ENCODE measurements around the gene RNFT2. TPM values are rescaled to one million over a fixed set of nuclear protein-coding genes. Genes with fewer than 3 reads are reported as not detected.

The RNFT2 gene
- total RNA-seq, 1 experiment from 2014 or later, result 34.9 TPM

DNA sequence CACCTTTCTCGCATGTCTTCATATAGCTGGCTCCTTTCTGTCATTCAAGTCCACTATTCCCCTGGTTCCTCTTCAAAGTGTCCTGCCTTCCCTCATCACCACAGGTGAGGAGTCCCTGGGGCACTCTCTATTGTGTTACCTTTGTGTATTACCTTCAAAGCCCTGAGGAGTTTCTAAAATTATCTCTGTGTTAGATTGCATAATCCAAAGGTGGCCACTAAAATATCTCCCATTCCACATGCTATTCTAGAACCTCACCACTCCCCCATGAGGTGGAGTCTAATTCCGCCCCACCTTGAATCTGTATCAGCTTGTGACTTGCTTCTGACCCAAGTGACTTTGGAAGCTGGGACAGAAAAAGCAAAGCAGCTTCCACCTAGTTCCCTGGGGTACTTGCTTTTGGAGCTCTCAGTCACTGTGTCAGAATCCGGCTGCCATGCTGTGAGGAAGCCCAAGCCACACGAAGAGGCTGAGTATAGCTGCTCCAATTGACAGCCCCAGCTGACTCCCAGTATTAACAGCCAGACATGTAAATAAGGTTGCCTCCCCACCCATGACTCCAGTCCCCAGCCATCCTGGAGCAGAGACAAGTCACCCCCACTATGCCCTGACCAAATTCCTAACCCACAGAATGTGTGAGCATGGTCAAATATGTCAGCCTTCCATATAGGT, 136.3 kb downstream of the RNFT2 start:
- no peak for TF ChIP-seq RAD21 (IDR thresholded peaks at IDR 0.05; ENCODE audit: low read depth)
- peak; percentile 56 for TF ChIP-seq YY1 (IDR thresholded peaks at IDR 0.05; ENCODE audit: extremely low read depth, insufficient replicate concordance, low read depth, low read length)
- Histone ChIP-seq H3K9ac (ENCODE audit: low read length) (no peak overlapping the region), H2AFZ (ENCODE audit: low read depth, low read length, poor library complexity, severe bottlenecking) (no peak overlapping the region), H3K79me2 (ENCODE audit: insufficient read depth, low read length) (no peaks in the 10 kb centered on the region), H3K27me3 (ENCODE audit: insufficient read depth, low read length) (no peaks in the 10 kb centered on the region), H4K20me1 (ENCODE audit: insufficient read depth) (no peaks in the 10 kb centered on the region), H3K9me3 (ENCODE audit: control insufficient read depth in 1 of 2, insufficient read depth in 1 of 2, low read depth in 1 of 2, low read length in 2 of 2) (no peaks in the 10 kb centered on the region), H3K9me2 (ENCODE audit: insufficient read depth) (no peaks in the 10 kb centered on the region), H3K36me3 (ENCODE audit: control insufficient read depth in 1 of 2, insufficient read depth in 2 of 2, low read length in 2 of 2) (no peaks in the 10 kb centered on the region), H3K27ac (ENCODE audit: low read depth, low read length) (no peak overlapping the region), H3K4me1 (ENCODE audit: control insufficient read depth in 1 of 2, insufficient read depth in 2 of 2, low read length in 2 of 2) (peaks cover 8 to 14% of the 10 kb centered on the region in 2 experiments; a peak in 3 of 4 replicates), H3K4me3 (replicated peaks in 1 of 2; ENCODE audit: low read depth in 1 of 2, low read length in 2 of 2) (no peak overlapping the region), H3K4me2 (ENCODE audit: low read length) (no peak overlapping the region)
- ChIA-PET POLR2A (no interaction called here), RAD21 (ENCODE audit: low non-redundant PET in 1 of 2, low total read pairs in 2 of 2, uncharacterized antibody in 2 of 2, unreplicated experiment in 2 of 2) (no interaction called here), CTCF (no interaction called here)
- ATAC-seq (no peak), DNase-seq (ENCODE audit: low read depth, low spot score) (no peak)
- no TSS peak for BruUV-seq (replicated peaks)
- intact Hi-C loops (cut with micrococcal nuclease), result no loop called here

DNA sequence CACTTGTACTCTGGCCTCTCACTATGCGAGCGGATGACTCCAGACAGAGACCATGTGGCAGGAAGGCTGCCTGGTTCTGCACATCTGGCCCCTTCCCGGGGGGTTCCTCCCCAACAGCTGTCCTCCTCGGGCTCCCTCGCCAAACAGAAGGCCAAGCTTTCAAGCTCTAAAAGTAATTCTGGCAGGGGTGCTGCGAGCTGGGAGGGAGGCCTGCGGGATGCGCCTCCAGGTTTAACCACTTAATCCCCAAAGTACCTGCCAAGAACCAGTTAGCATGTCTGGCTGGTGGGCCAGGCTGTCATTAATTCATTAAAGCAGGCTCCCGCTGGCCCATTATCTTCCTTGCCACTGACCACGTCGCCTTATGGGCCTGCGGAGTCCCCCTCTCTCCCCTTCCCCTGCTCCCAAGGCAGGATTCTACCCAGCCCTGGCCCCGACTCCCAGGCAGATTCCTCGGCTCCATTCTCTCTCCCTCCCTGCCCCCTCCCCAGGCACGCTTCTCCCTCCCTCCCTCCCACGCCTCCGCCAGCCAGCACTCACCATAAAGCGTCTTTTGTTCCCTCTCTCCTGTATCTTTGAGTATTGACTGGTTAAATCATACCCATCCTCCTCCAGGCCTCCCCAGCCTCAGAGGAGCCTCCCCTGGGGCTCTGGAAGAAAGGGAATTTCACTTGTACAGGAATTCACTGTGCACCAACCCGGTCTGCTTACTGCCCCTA, 138.2 kb downstream of the RNFT2 start:
- TF ChIP-seq TCF7L2 (IDR thresholded peaks at IDR 0.05; ENCODE audit: borderline replicate concordance, extremely low read depth, insufficient read depth, insufficient read length) (no peak), CBX3 (IDR thresholded peaks at IDR 0.05; ENCODE audit: low read depth) (no peak), YY1 (IDR thresholded peaks at IDR 0.05; ENCODE audit: extremely low read depth, insufficient replicate concordance, low read depth, low read length) (no peak), ZFX (IDR thresholded peaks at IDR 0.05) (no peak), ELF1 (IDR thresholded peaks at IDR 0.05; ENCODE audit: borderline replicate concordance, low read depth) (no peak), SP1 (IDR thresholded peaks at IDR 0.05; ENCODE audit: low read depth) (no peak), JUND (IDR thresholded peaks at IDR 0.05) (no peak), POLR2AphosphoS5 (IDR thresholded peaks at IDR 0.05; ENCODE audit: low read depth, low read length) (no peak), EZH2 (IDR thresholded peaks at IDR 0.05) (no peak)
- no peaks in the 10 kb centered on the region for H3K9me3 ChIP-seq (ENCODE audit: control insufficient read depth in 1 of 2, insufficient read depth in 1 of 2, low read depth in 1 of 2, low read length in 2 of 2)
- H3K4me3 ChIP-seq (replicated peaks in 1 of 2; ENCODE audit: low read depth in 1 of 2, low read length in 2 of 2), result no peak overlapping the region
- H3K4me2 ChIP-seq (ENCODE audit: low read length), result no peak overlapping the region
- DNase-seq (ENCODE audit: low read depth, low spot score) (no peak), ATAC-seq (no peak)
- ChIA-PET POLR2A (no interaction called here), CTCF (no interaction called here), RAD21 (ENCODE audit: low non-redundant PET in 1 of 2, low total read pairs in 2 of 2, uncharacterized antibody in 2 of 2, unreplicated experiment in 2 of 2) (no interaction called here)
- H3K27ac ChIP-seq (ENCODE audit: low read depth, low read length), result no peak overlapping the region
- no peaks in the 10 kb centered on the region for H3K36me3 ChIP-seq (ENCODE audit: control insufficient read depth in 1 of 2, insufficient read depth in 2 of 2, low read length in 2 of 2)
- H3K79me2 ChIP-seq (ENCODE audit: insufficient read depth, low read length), result no peaks in the 10 kb centered on the region
- no peak overlapping the region for H2AFZ ChIP-seq (ENCODE audit: low read depth, low read length, poor library complexity, severe bottlenecking)
- no peaks in the 10 kb centered on the region for H3K27me3 ChIP-seq (ENCODE audit: insufficient read depth, low read length)
- H3K9me2 ChIP-seq (ENCODE audit: insufficient read depth), result no peaks in the 10 kb centered on the region
- H3K9ac ChIP-seq (ENCODE audit: low read length), result no peak overlapping the region
- peaks cover 14 to 28% of the 10 kb centered on the region in 2 experiments; a peak in 3 of 4 replicates for H3K4me1 ChIP-seq (ENCODE audit: control insufficient read depth in 1 of 2, insufficient read depth in 2 of 2, low read length in 2 of 2)
- intact Hi-C loops (cut with micrococcal nuclease), result no loop called here
- no peaks in the 10 kb centered on the region for H4K20me1 ChIP-seq (ENCODE audit: insufficient read depth)
- no TSS peak for BruUV-seq (replicated peaks)

Data from HCT116 (cell line).